Keratinocyte (primary cell): ENCODE results near the gene GRAMD1B. TPM values are rescaled to one million over a fixed set of nuclear protein-coding genes. Genes with fewer than 3 reads are reported as not detected.

Experiments
- DNase-seq: peaks from one replicate; pipeline ENCODE4 v3.0.0-alpha.2; 2011; ENCODE audit warnings: low read depth, missing footprints, low spot score
- FAIRE-seq: peaks from 2 replicates; lab custom pipeline; 2011; peaks lifted over from hg19 to GRCh38; lab: Jason Lieb, UNC
- H2AFZ ChIP-seq: 2 replicates; pipeline ENCODE4 v1.6.0; 2012; ENCODE audit warnings: low read length, control low read depth, inconsistent platforms; ENCODE audit not compliant: control insufficient read depth
- H3K27ac ChIP-seq: 2 replicates; pipeline ENCODE4 v1.5.1; 2011; ENCODE audit warnings: low read length; ENCODE audit not compliant: control insufficient read depth, insufficient read depth
- H3K27me3 ChIP-seq: 3 replicates; pipeline ENCODE4 v1.6.0; 2011; ENCODE audit warnings: low read length; ENCODE audit not compliant: control insufficient read depth, insufficient read depth; ENCODE audit errors: extremely low read depth
- H3K36me3 ChIP-seq, 2 experiments: 2 replicates in 1 of 2; 3 replicates in 1 of 2; pipeline ENCODE4 v1.5.1; 2011; ENCODE audit warnings: low read length in 2 of 2, mild to moderate bottlenecking in 1 of 2; ENCODE audit not compliant: control insufficient read depth in 2 of 2, insufficient read depth in 2 of 2; ENCODE audit errors: extremely low read depth in 1 of 2
- H3K4me1 ChIP-seq: 3 replicates; pipeline ENCODE4 v1.5.1; 2011; ENCODE audit warnings: low read length; ENCODE audit not compliant: control insufficient read depth, insufficient read depth; ENCODE audit errors: extremely low read depth
- H3K4me2 ChIP-seq: 3 replicates; pipeline ENCODE4 v1.6.0; 2011; ENCODE audit warnings: low read depth, low read length; ENCODE audit not compliant: control insufficient read depth, insufficient read depth; ENCODE audit errors: extremely low read depth
- H3K4me3 ChIP-seq, 3 experiments: fragments of 200-600 bp in 1 of 3; sonication (generic) in 1 of 3; 2 replicates in 2 of 3; 3 replicates in 1 of 3; pipeline ENCODE4 v1.5.1; 2011 to 2016; ENCODE audit warnings: low read length in 3 of 3, mild to moderate bottlenecking in 3 of 3, control low read depth in 2 of 3, inconsistent platforms in 1 of 3, low read depth in 1 of 3, mixed read lengths in 1 of 3, mixed run types in 1 of 3, moderate library complexity in 1 of 3; ENCODE audit not compliant: control insufficient read depth in 2 of 3, insufficient read depth in 2 of 3; ENCODE audit errors: extremely low read depth in 1 of 3
- H3K79me2 ChIP-seq: 2 replicates; pipeline ENCODE4 v1.6.0; 2012; ENCODE audit warnings: low read length; ENCODE audit not compliant: control insufficient read depth, insufficient read depth
- H3K9ac ChIP-seq: 3 replicates; pipeline ENCODE4 v1.6.0; 2011; ENCODE audit warnings: low read length; ENCODE audit not compliant: control insufficient read depth, insufficient read depth; ENCODE audit errors: extremely low read depth
- H3K9me1 ChIP-seq: 3 replicates; pipeline ENCODE4 v1.6.0; 2011; ENCODE audit warnings: low read length; ENCODE audit not compliant: control insufficient read depth, insufficient read depth; ENCODE audit errors: extremely low read depth
- H3K9me3 ChIP-seq: 2 replicates; pipeline ENCODE4 v1.5.1; 2012; ENCODE audit warnings: low read depth, low read length; ENCODE audit not compliant: control insufficient read depth
- H4K20me1 ChIP-seq: 3 replicates; pipeline ENCODE4 v1.6.0; 2011; ENCODE audit warnings: low read length; ENCODE audit not compliant: control insufficient read depth, insufficient read depth; ENCODE audit errors: extremely low read depth
- CTCF ChIP-seq, 3 experiments: IDR thresholded peaks in 1 of 3; conservative IDR thresholded peaks in 1 of 3; optimal IDR thresholded peaks in 1 of 3; 2 replicates in 2 of 3; 3 replicates in 1 of 3; pipeline versions ENCODE3 to v1.5.1; 2011; ENCODE audit warnings: low read length in 3 of 3, mild to moderate bottlenecking in 3 of 3, moderate library complexity in 2 of 3, control low read depth in 1 of 3, inconsistent platforms in 1 of 3; ENCODE audit not compliant: insufficient read depth in 2 of 3; ENCODE audit errors: extremely low read depth in 1 of 3
- EZH2 ChIP-seq: IDR thresholded peaks from one replicate; pipeline ENCODE4 v1.6.1; 2012; ENCODE audit warnings: inconsistent platforms, mild to moderate bottlenecking, low read length, moderate library complexity
- dilution Hi-C: fragments of 300-500 bp; cut with MboI; formaldehyde crosslinking; loops from one replicate; pipeline ENCODE4 v1.7.0; 2020; ENCODE audit warnings: low sequenced_read_pairs; ENCODE audit not compliant: extremely low pct_ligation_motif_present
- polyA plus RNA-seq, 5 experiments: library from polyadenylated mRNA; depleted of rRNA in 3 of 5; stranded (reverse) in 3 of 5; stranded (forward) in 1 of 5; unstranded in 1 of 5; fragments of >200 nt; gene quantifications; 1 replicate in 1 of 5; 2 replicates in 3 of 5; 3 replicates in 1 of 5; pipeline versions ENCODE4 v1.2.1 to v1.2.3, GENCODE V29; 2011 to 2012; ENCODE audit warnings: missing spikeins in 2 of 5, low read depth in 1 of 5, low replicate concordance in 1 of 5

GRAMD1B gene
- polyA plus RNA-seq, 1 donor (not counting 4 experiments of a cell fraction or from before 2014, with no cell fraction given) = 0.04 TPM

- Histone ChIP-seq H3K4me3 (no peak overlapping the region), H3K4me2 (no peak overlapping the region), H3K27ac (no peak overlapping the region), H3K9me3 (no peaks in the 10 kb centered on the region), H3K36me3 (no peaks in the 10 kb centered on the region), H3K9me1 (no peaks in the 10 kb centered on the region), H3K4me1 (no peaks in the 10 kb centered on the region), H2AFZ (no peak overlapping the region), H3K27me3 (peaks cover 6% of the 10 kb centered on the region), H3K79me2 (no peaks in the 10 kb centered on the region), H4K20me1 (peaks cover 2% of the 10 kb centered on the region), H3K9ac (no peak overlapping the region)
- no peak for FAIRE-seq
- TF ChIP-seq EZH2 (no peak), CTCF (optimal IDR thresholded peaks at IDR 0.05 in 1 of 3, IDR thresholded peaks at IDR 0.05 in 1 of 3, conservative IDR thresholded peaks at IDR 0.05 in 1 of 3; ENCODE audit: extremely low read depth in 1 of 3, insufficient read depth in 2 of 3, low read length in 3 of 3) (no peak)
- DNase-seq = no peak
- dilution Hi-C loops = no loop called here
Measured at GRCh38 chr11:123628936-123629683, 199.0 kb downstream of the GRAMD1B start.

GRCh38 chr11:123630126-123630608, 200.1 kb downstream of the GRAMD1B start:
- Histone ChIP-seq H3K27me3 (peaks cover 6% of the 10 kb centered on the region), H3K4me1 (no peaks in the 10 kb centered on the region), H3K36me3 (no peaks in the 10 kb centered on the region), H3K9me1 (no peaks in the 10 kb centered on the region), H3K9ac (no peak overlapping the region), H3K79me2 (no peaks in the 10 kb centered on the region), H3K4me3 (no peak overlapping the region), H3K27ac (no peak overlapping the region), H3K9me3 (no peaks in the 10 kb centered on the region), H4K20me1 (peaks cover 2% of the 10 kb centered on the region), H2AFZ (no peak overlapping the region), H3K4me2 (no peak overlapping the region)
- DNase-seq (no peak), FAIRE-seq (no peak)
- dilution Hi-C loops = no loop called here
- TF ChIP-seq CTCF (optimal IDR thresholded peaks at IDR 0.05 in 1 of 3, IDR thresholded peaks at IDR 0.05 in 1 of 3, conservative IDR thresholded peaks at IDR 0.05 in 1 of 3; ENCODE audit: extremely low read depth in 1 of 3, insufficient read depth in 2 of 3, low read length in 3 of 3) = no peak
- TF ChIP-seq EZH2 = no peak
